Thyroid gland (tissue), 4 donors: Measurements from ENCODE around the gene KDM2B. TPM values are rescaled to one million over a fixed set of nuclear protein-coding genes. Genes with fewer than 3 reads are reported as not detected.

Experiments
- DNase-seq, 2 donors: peaks; one replicate each; pipeline ENCODE4 v3.0.0-alpha.2; 2019
- H3K27ac ChIP-seq, 3 donors: fragments of 200-600 bp; sonication (generic); 1 replicate in 2 of 3; 2 replicates in 1 of 3; pipeline ENCODE4 v1.5.1; 2016 to 2019; ENCODE audit warnings: mild to moderate bottlenecking in 1 of 3, moderate library complexity in 1 of 3
- H3K27me3 ChIP-seq: fragments of 200-600 bp; sonication (generic); one replicate; pipeline ENCODE4 v1.5.1; 2019
- H3K36me3 ChIP-seq, 2 donors: fragments of 200-600 bp; sonication (generic); one replicate each; pipeline ENCODE4 v1.5.1; 2016 to 2019
- H3K4me1 ChIP-seq, 2 donors: fragments of 200-600 bp; sonication (generic); one replicate each; pipeline ENCODE4 v1.5.1; 2017 to 2019
- H3K4me3 ChIP-seq, 3 donors: fragments of 200-600 bp; sonication (generic); replicated peaks in 1 of 3; 1 replicate in 2 of 3; 2 replicates in 1 of 3; pipeline ENCODE4 v1.5.1; 2016; ENCODE audit warnings: mild to moderate bottlenecking in 1 of 3
- H3K9me3 ChIP-seq: fragments of 200-600 bp; sonication (generic); one replicate; pipeline ENCODE4 v1.5.1; 2017
- CTCF ChIP-seq, 6 experiments: fragments of 200-600 bp in 3 of 6; fragments of 450-650 bp in 3 of 6; sonication (generic) in 3 of 6; IDR thresholded peaks; one replicate each; pipeline ENCODE4 v1.5.1; 2016 to 2019; ENCODE audit warnings: antibody characterized with exemption in 6 of 6, mild to moderate bottlenecking in 2 of 6, inconsistent platforms in 1 of 6, moderate library complexity in 1 of 6
- POLR2A ChIP-seq, 2 donors: fragments of 450-650 bp; IDR thresholded peaks; one replicate each; pipeline ENCODE4 v1.6.1; 2017; ENCODE audit warnings: antibody characterized with exemption in 2 of 2, mild to moderate bottlenecking in 2 of 2, moderate library complexity in 1 of 2
- WGBS, 2 donors: methylation state at CpG; one replicate each; pipeline ENCODE4 v1.1.5; 2017; 5-methylcytosine and 5-hydroxymethylcytosine counted together
- intact Hi-C: fragments of 100-400 bp; cut with DNase I; formaldehyde crosslinking; loops from one replicate; pipeline ENCODE4 v1.15.1; 2023
- total RNA-seq, 4 donors: library from RNA; depleted of rRNA; stranded (reverse); fragments of >200 nt; gene quantifications; one replicate each; pipeline ENCODE4 v1.2.3, GENCODE V29; 2016

Gene KDM2B
- total RNA-seq, 4 donors from 2014 or later = 15.5 to 32.1 (median 21.2) TPM

DNA sequence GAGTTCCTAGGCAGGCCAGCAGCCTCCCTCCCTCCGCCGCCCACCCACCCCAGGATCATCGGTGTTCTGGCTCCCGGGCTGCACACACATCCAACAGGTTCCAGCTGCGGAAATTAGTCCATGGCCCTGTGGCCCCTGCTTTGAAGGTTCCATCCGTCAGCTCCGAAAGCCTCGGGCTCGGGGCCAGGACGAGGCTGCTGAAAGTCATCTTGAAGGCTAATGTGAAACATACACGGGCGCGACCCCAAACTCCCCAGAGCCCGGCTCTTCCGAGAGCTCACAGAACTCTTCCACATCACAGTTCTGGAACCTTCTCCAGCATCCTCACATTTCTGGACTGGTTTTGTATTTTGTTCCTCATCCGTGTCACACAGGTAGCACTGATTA, 19.8 kb downstream of the KDM2B start:
- TF ChIP-seq CTCF (IDR thresholded peaks at IDR 0.05) = no peak
- no peak for TF ChIP-seq POLR2A (IDR thresholded peaks at IDR 0.05)
- H3K9me3 ChIP-seq = no peaks in the 10 kb centered on the region
- H3K27me3 ChIP-seq = no peaks in the 10 kb centered on the region
- no peaks in the 10 kb centered on the region for H3K36me3 ChIP-seq
- WGBS, 2 donors = 87 to 98% methylated on average over 8 to 16 of the region's 16 CpGs
- no peak overlapping the region for H3K27ac ChIP-seq
- no peaks in the 10 kb centered on the region for H3K4me1 ChIP-seq
- intact Hi-C loops = no loop called here
- DNase-seq = no peak
- no peak overlapping the region for H3K4me3 ChIP-seq

- Histone ChIP-seq H3K36me3 (no peaks in the 10 kb centered on the region), H3K4me1 (no peaks in the 10 kb centered on the region), H3K9me3 (no peaks in the 10 kb centered on the region), H3K27ac (no peak overlapping the region), H3K27me3 (no peaks in the 10 kb centered on the region), H3K4me3 (no peak overlapping the region)
- TF ChIP-seq POLR2A (IDR thresholded peaks at IDR 0.05) (no peak), CTCF (IDR thresholded peaks at IDR 0.05) (no peak)
- 78 to 84% methylated on average over 7 to 8 of the region's 8 CpGs for WGBS, 2 donors
- intact Hi-C loops = no loop called here
- no peak for DNase-seq
These were observed 20.3 kb downstream of the KDM2B start for GRCh38 chr12:121560392-121561008.

DNA sequence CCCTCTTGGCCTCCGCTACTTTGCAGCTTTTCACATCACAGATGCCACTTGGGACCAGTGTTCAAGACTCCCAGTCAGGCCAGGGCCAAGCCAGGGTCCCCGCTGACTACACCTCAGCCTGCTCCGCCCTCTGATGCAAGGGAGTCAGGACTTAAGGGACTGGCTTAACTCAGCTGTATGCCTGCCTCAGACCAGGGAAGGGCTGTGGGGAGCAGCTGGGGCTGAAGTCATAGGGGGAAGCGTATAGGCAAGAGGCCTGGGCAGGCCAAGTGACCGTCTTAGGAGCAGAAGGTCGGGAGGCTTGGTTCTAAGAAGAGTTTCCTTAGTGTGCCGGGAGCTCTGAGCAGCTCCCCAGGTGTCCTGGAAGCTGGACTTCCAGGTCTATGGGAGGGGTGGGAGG, 21.9 kb downstream of the KDM2B start:
- TF ChIP-seq POLR2A (IDR thresholded peaks at IDR 0.05) (no peak), CTCF (IDR thresholded peaks at IDR 0.05) (no peak)
- no peak overlapping the region for H3K27ac ChIP-seq
- no peaks in the 10 kb centered on the region for H3K36me3 ChIP-seq
- no peak for DNase-seq
- H3K4me1 ChIP-seq = no peaks in the 10 kb centered on the region
- H3K4me3 ChIP-seq = no peak overlapping the region
- intact Hi-C loops = loop anchor here (10.0 kb wide), 1 partner anchor 66 kb away; the partner anchor contains the start of gene ORAI1
- no peaks in the 10 kb centered on the region for H3K27me3 ChIP-seq
- WGBS, 2 donors = 93 to 98% methylated on average over 7 of the region's 7 CpGs
- no peaks in the 10 kb centered on the region for H3K9me3 ChIP-seq

DNA sequence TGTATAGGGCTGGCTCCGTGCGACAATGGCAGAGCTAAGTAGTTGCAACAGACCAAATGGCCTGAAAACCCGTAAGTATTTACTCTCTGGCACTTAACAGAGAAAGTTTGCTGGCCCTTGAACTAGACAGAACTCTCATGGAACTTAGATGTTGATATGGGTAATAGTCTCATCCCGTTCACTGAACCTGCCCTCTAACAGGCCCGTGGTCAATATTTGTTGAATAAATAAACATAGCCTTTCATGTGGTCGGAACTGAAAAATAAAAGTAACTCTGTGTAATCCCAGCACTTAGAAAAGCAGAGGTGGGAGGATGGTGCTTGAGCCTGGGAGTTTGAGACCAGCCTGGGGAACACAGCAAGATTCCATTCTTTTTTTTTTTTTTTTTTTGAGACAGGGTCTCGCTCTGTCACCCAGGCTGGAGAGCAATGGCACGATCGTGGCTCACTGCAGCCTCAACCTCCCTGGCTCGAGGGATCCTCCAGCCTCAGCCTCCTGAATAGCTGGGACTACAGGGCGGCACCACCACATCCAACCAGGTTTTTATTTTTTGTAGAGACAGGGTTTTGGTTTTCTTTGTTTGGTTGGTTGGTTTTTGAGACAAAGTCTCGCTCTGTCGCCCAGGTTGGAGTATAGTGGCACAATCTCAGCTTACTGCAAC, 29.7 kb downstream of the KDM2B start:
- Histone ChIP-seq H3K4me3 (no peak overlapping the region), H3K27me3 (no peaks in the 10 kb centered on the region), H3K27ac (no peak overlapping the region), H3K36me3 (peaks cover 0 to 4% of the 10 kb centered on the region in 2 donors), H3K4me1 (no peaks in the 10 kb centered on the region), H3K9me3 (no peaks in the 10 kb centered on the region)
- TF ChIP-seq POLR2A (IDR thresholded peaks at IDR 0.05) = no peak
- TF ChIP-seq CTCF (IDR thresholded peaks at IDR 0.05) = no peak
- intact Hi-C loops = loop anchor here (5.0 to 10.0 kb wide), 3 partner anchors 74 to 131 kb away; partner anchors contain the start of genes MORN3 and ORAI1
- 85 to 91% methylated on average over 13 of the region's 13 CpGs for WGBS, 2 donors
- DNase-seq = no peak

GRCh38 chr12:121549075-121549474, 31.7 kb downstream of the KDM2B start:
- H3K27me3 ChIP-seq = no peaks in the 10 kb centered on the region
- H3K4me3 ChIP-seq = no peak overlapping the region
- no peaks in the 10 kb centered on the region for H3K4me1 ChIP-seq
- H3K36me3 ChIP-seq = peaks cover 0 to 4% of the 10 kb centered on the region in 2 donors
- no peak overlapping the region for H3K27ac ChIP-seq
- intact Hi-C loops = no loop called here
- no peaks in the 10 kb centered on the region for H3K9me3 ChIP-seq
- TF ChIP-seq CTCF (IDR thresholded peaks at IDR 0.05) (no peak), POLR2A (IDR thresholded peaks at IDR 0.05) (no peak)
- no peak for DNase-seq
- WGBS, 2 donors = 94 to 97% methylated on average over 7 of the region's 7 CpGs
